Head of caudate nucleus (tissue), 42 donors: ENCODE data around the gene GJA4.
A peak's percentile ranks its signal among the peaks of the same experiment; 100 is the strongest.
"Not testable (repeated sequence)": the region's sequence is repeated elsewhere in the genome, so short reads cannot be mapped to it uniquely, and the experiment has no call there.

ENCODE experiments used
- DNase-seq, 42 donors: peaks; one replicate each; pipeline versions ENCODE4 v3.0.0 to v3.0.0-alpha.2; 2020 to 2021; ENCODE audit warnings: mixed read lengths in 7 of 42
- intact Hi-C: fragments of 100-400 bp; cut with DNase I; formaldehyde crosslinking; loops from one replicate; pipeline ENCODE4 v1.15.0; 2022

GJA4 gene

GRCh38 chr1:34818862-34819261 lies 26.1 kb downstream of the GJA4 start:
- intact Hi-C loops, DNase-seq: not testable (repeated sequence)

GRCh38 chr1:34822202-34822601 lies 29.4 kb downstream of the GJA4 start:
- intact Hi-C loops: no loop called here
- no peak for DNase-seq

DNA sequence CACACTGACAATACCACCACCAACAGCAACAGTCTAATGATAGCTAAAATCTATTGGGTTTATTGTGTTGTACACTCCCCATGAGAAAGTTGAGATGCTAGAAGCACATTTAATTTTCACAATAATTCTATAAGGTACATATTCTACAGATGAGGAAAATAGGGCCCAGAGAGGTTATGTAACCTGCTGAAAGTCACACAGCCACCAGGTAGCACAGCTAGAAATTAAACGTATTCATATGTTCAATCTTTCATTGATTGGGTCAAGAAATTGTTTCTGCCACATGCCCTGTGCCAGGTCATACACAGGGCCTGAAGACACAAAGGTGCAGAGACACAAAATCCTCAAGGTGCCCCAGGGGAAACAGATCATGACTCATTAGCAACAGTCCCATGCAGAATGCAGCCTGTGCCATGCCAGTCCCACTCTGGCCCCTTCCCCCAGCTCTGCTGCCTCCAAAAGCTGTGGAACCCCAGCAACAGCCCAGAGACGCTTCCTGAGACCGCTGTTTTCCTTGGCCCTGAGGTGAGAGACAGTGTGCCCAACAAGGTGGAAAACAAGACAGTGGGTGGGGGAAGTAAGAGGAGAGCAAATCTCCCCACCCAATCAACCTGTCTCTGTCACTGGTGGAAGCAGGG lies 32.1 kb downstream of the GJA4 start:
- intact Hi-C loops: no loop called here
- peak in 2 of 42 donors; percentile 17 to 22 for DNase-seq

DNA sequence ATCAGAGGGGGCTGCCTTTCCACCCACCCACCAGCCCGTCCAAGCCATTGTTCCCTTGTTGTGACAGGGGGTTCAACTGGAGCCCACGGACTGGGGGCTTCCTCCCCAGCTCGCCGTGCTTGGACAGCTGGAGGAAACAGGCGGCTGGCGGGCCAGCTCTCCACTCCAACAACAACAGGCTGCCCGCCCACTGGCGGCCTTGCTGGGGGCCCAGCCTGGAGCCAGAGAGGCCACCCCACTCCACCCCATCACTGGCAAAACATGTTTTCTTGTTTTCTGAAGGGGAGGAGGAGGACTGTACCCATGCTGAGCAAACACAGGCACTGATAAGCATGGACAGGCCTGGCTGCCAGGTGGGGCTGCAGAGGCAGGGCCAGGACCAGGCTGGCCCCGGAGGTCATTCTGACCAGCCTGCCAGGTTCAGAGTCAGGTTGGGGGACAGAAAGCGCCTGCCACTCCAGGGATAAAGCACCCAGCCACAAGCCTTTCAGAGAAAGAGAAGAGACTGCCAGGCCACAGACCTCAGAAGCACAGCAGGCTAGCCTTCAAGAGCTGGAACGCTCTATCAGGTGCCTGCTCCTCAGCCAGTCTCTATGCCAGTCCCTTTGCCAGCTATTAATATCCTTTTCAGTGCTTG lies 32.8 kb downstream of the GJA4 start:
- intact Hi-C loops: no loop called here
- peak in 2 of 42 donors; percentile 26 to 31 for DNase-seq

- DNase-seq: peak in 2 of 42 donors; percentile 8 to 16
- intact Hi-C loops: no loop called here
Observed at GRCh38 chr1:34827341-34827941, 34.6 kb downstream of the GJA4 start.

- intact Hi-C loops: no loop called here
- peak in 2 of 42 donors; percentile 1 to 9 for DNase-seq
Observed at GRCh38 chr1:34828611-34829010, 35.8 kb downstream of the GJA4 start.

DNA sequence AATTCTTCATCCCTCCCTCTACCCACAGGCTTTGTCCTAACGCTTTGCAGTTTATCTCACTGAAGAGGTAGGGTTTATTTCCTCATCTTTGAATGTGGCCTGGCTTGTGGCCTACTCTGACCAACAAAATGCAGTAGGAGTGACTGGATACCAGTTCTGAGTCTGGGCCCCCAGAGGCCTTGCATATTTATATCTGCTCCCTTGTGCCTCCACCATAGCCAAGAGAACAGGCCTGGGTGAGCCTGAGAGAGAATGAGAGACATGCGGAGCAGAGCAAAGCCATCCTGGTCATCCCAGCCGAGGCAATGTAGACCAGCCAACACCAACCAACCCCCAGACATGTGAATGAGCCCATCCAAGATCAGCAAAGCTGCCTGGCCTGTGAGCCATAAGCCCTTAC lies 36.5 kb downstream of the GJA4 start:
- peak in 2 of 42 donors; percentile 10 to 33 for DNase-seq

DNA sequence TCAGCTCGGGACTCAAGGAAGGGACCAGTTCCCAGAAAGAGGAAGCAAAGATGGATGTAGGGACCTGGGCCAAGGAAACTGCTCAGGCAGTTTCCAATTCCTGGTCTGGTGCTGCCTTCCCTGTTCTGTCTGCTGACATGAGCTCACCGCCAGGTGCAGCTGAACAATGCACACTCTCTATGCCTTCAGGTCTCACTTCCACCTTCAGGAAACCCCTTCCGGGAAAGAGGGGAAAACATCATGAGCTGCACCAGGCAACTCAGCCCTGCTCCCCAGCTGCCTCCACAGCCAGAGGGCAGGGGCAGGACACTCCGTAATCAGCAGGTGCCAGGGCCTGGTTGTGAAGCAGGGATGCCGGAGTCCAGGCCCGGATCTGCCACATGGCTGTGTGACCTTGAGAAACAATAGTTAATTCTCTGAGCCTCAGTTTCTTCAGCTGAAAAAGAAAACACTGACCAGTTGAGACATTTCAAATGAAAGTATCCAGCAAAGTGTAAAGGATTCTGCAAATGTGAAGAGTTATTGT lies 39.0 kb downstream of the GJA4 start:
- DNase-seq: peak in 2 of 42 donors; percentile 22 to 39
- intact Hi-C loops: no loop called here

More for the DNA sequence above, 36.5 kb downstream of the GJA4 start:
- intact Hi-C loops: no loop called here

GRCh38 chr1:34833711-34834110 lies 40.9 kb downstream of the GJA4 start:
- intact Hi-C loops: no loop called here
- DNase-seq: peak in 2 of 42 donors; percentile 8 to 31

DNA sequence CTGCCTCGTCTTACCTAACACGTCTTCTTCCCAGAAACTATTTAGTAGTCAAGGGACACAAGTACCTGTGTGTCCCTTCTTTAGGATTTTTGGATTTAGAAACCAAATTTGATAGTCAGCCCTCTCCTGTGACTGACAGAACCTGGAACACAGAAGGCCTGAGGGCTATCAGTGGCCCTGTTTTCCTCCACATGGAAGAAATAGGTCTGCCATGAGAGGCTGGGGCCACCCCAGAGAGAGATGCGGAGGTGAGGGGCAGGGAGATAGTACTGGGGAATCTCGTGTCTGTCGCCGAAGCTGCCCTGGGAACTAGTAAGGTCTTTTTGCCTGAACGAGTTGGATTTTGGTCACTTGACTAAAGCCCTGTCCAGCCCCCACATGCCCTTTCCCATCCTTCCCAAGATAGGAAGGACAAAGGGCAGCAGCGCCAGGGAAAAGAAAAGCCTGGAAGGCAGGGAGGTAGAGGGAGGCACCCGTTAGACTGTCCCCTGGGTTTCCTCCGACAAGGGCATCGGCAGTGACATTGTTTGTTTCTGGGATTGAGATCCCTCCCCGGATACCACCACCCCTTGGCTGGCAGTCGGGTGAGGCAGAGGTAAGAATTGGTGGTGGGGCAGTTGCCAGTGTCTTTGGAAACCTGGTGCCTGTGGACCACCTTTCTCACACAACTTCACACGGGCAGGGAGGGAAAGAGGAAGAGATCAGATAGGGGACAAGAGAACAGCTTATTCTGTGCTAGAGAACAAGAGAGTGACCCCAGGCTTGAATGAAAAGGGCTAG lies 46.9 kb downstream of the GJA4 start:
- intact Hi-C loops: no loop called here
- DNase-seq: no peak

- DNase-seq: no peak
Observed at GRCh38 chr1:34840426-34840825, 47.6 kb downstream of the GJA4 start.

DNA sequence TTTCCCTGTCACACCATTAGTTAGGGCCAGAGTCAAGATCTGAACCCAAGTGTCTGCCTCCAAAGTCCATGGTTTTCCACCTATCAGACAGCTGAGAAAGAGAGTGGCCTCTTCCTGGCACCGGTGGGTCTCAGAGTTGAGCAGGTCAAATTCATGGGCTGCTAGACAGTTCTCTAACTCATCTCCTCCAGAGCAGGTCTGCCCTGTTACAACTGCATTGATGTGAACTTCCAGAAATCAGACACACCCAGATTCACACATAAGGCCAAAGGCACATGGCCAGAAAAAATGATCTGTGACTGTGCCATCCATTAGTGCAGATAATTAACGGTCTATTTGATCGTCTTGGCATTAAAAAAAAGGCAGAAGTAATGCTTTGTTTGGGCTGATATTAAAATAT lies 49.3 kb downstream of the GJA4 start:
- no peak for DNase-seq
- intact Hi-C loops: no loop called here

More at GRCh38 chr1:34840426-34840825, 47.6 kb downstream of the GJA4 start:
- intact Hi-C loops: no loop called here

GRCh38 chr1:34842952-34843371 lies 50.2 kb downstream of the GJA4 start:
- intact Hi-C loops: no loop called here
- peak in 4 of 42 donors; percentile 19 to 32 (median 23) for DNase-seq

GRCh38 chr1:34843392-34844251 lies 50.8 kb downstream of the GJA4 start:
- intact Hi-C loops: no loop called here
- no peak for DNase-seq

DNA sequence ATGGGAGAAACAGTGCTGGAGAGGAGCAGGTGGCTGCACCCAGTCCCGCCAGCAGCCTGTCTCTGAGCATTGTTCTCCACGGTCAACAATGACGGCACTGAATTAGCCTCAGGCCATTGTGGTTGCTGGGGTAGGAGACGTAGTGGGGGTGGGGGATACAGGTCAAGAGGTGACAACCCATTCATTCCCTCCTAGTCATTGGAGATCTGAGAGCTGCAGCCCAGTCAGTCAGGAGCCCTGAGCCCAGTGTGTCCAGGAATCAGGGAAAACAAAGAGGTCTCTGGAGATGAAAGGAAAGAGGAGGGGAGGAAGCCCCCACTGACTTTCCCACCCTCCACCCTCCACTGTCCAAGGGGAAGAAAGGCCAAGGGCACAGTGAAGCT lies 51.4 kb downstream of the GJA4 start:
- DNase-seq: peak in 13 of 42 donors; percentile 12 to 58 (median 44)
- intact Hi-C loops: no loop called here
